Esophagus muscularis mucosa (tissue), 4 donors: ENCODE results near the gene CCR6. TPM values are rescaled to one million over a fixed set of nuclear protein-coding genes. Genes with fewer than 3 reads are reported as not detected.

Experiments used
- DNase-seq: peaks from one replicate; pipeline ENCODE4 v3.0.0-alpha.2; 2017; ENCODE audit errors: extremely low spot score
- H3K27ac ChIP-seq, 4 donors: fragments of 200-600 bp; sonication (generic); replicated peaks in 1 of 4; 1 replicate in 3 of 4; 2 replicates in 1 of 4; pipeline ENCODE4 v1.5.1; 2016 to 2019; ENCODE audit warnings: mild to moderate bottlenecking in 1 of 4
- H3K27me3 ChIP-seq, 4 donors: fragments of 200-600 bp; sonication (generic); one replicate each; pipeline versions ENCODE4 v1.5.1 to v1.6.0; 2016 to 2019
- H3K36me3 ChIP-seq, 4 donors: fragments of 200-600 bp; sonication (generic); one replicate each; pipeline ENCODE4 v1.5.1; 2016 to 2019
- H3K4me1 ChIP-seq, 4 donors: fragments of 200-600 bp; sonication (generic); one replicate each; pipeline ENCODE4 v1.5.1; 2016 to 2019
- H3K4me3 ChIP-seq, 4 donors: fragments of 200-600 bp; sonication (generic); 1 replicate in 2 of 4; 2 replicates in 2 of 4; pipeline ENCODE4 v1.5.1; 2016 to 2019; ENCODE audit warnings: mild to moderate bottlenecking in 4 of 4, moderate library complexity in 1 of 4
- H3K9me3 ChIP-seq, 4 donors: fragments of 200-600 bp; sonication (generic); 1 replicate in 3 of 4; 2 replicates in 1 of 4; pipeline ENCODE4 v1.5.1; 2016 to 2019
- CTCF ChIP-seq, 3 experiments: fragments of 200-600 bp in 2 of 3; fragments of 450-650 bp in 1 of 3; sonication (generic) in 2 of 3; IDR thresholded peaks; one replicate each; pipeline ENCODE4 v1.5.1; 2017 to 2019; ENCODE audit warnings: antibody characterized with exemption in 3 of 3, mild to moderate bottlenecking in 2 of 3, moderate library complexity in 1 of 3
- EP300 ChIP-seq: sonication (generic); formaldehyde crosslinking; IDR thresholded peaks from one replicate; pipeline ENCODE4 v1.6.1; 2017; ENCODE audit warnings: antibody characterized with exemption
- POLR2A ChIP-seq: fragments of 450-650 bp; IDR thresholded peaks from one replicate; pipeline ENCODE4 v1.6.1; 2017; ENCODE audit warnings: antibody characterized with exemption, moderate library complexity, mild to moderate bottlenecking, low read depth
- POLR2AphosphoS5 ChIP-seq, 2 donors: sonication (generic); formaldehyde crosslinking; IDR thresholded peaks; one replicate each; pipeline ENCODE4 v1.6.1; 2017; ENCODE audit warnings: antibody characterized with exemption in 2 of 2
- WGBS: methylation state at CpG from one replicate; pipeline ENCODE4 v1.1.5; 2018; 5-methylcytosine and 5-hydroxymethylcytosine counted together
- intact Hi-C: fragments of 100-400 bp; cut with DNase I; formaldehyde crosslinking; loops from one replicate; pipeline ENCODE4 v1.15.1; 2023
- total RNA-seq, 4 donors: library from RNA; depleted of rRNA; stranded (reverse); fragments of >200 nt; gene quantifications; one replicate each; pipeline versions ENCODE4 v1.1.0 to v1.2.1, GENCODE V29; 2016

The CCR6 gene
- total RNA-seq, 4 donors from 2014 or later: not detected

GRCh38 chr6:167137881-167138280 lies 15.0 kb downstream of the CCR6 start:
- Histone ChIP-seq H3K27me3 (peaks cover 0 to 1% (median 0%) of the 10 kb centered on the region in 4 donors), H3K27ac (no peak overlapping the region), H3K9me3 (no peaks in the 10 kb centered on the region), H3K4me1 (peaks cover 0 to 5% (median 3%) of the 10 kb centered on the region in 4 donors), H3K36me3 (no peaks in the 10 kb centered on the region), H3K4me3 (no peak overlapping the region)
- intact Hi-C loops: no loop called here
- TF ChIP-seq EP300: no peak
- no peak for TF ChIP-seq POLR2AphosphoS5 (IDR thresholded peaks at IDR 0.05)
- TF ChIP-seq POLR2A: no peak
- TF ChIP-seq CTCF (IDR thresholded peaks at IDR 0.05): no peak
- 67% methylated on average over 6 of the region's 6 CpGs for WGBS
- DNase-seq: no peak

GRCh38 chr6:167139761-167140160 lies 16.9 kb downstream of the CCR6 start:
- Histone ChIP-seq H3K27me3 (peaks cover 0 to 14% (median 0%) of the 10 kb centered on the region in 4 donors), H3K4me1 (peaks cover 0 to 5% (median 3%) of the 10 kb centered on the region in 4 donors), H3K27ac (no peak overlapping the region), H3K4me3 (no peak overlapping the region), H3K9me3 (no peaks in the 10 kb centered on the region), H3K36me3 (no peaks in the 10 kb centered on the region)
- intact Hi-C loops: loop anchor here (5.0 kb wide), 2 partner anchors 142 to 352 kb away; partner anchors contain the start of gene CEP43
- TF ChIP-seq EP300 (no peak), CTCF (IDR thresholded peaks at IDR 0.05) (no peak), POLR2A (no peak), POLR2AphosphoS5 (IDR thresholded peaks at IDR 0.05) (no peak)
- no peak for DNase-seq
- 94% methylated on average over 4 of the region's 4 CpGs for WGBS

- Histone ChIP-seq H3K27me3 (peaks cover 0 to 22% (median 2%) of the 10 kb centered on the region in 4 donors), H3K27ac (no peak overlapping the region), H3K36me3 (no peaks in the 10 kb centered on the region), H3K4me3 (no peak overlapping the region), H3K4me1 (peaks cover 0 to 5% (median 3%) of the 10 kb centered on the region in 4 donors), H3K9me3 (no peaks in the 10 kb centered on the region)
- 67% methylated on average over 9 of the region's 10 CpGs for WGBS
- intact Hi-C loops: loop anchor here (5.0 kb wide), 2 partner anchors 144 to 354 kb away; partner anchors contain the start of gene CEP43
- TF ChIP-seq POLR2A: no peak
- TF ChIP-seq EP300: no peak
- TF ChIP-seq POLR2AphosphoS5 (IDR thresholded peaks at IDR 0.05): no peak
- TF ChIP-seq CTCF (IDR thresholded peaks at IDR 0.05): no peak
- DNase-seq: no peak
These were observed 17.9 kb downstream of the CCR6 start for GRCh38 chr6:167140589-167141474.

GRCh38 chr6:167141667-167142432 lies 19.0 kb downstream of the CCR6 start:
- Histone ChIP-seq H3K4me3 (no peak overlapping the region), H3K27me3 (peaks cover 0 to 31% (median 2%) of the 10 kb centered on the region in 4 donors), H3K4me1 (peaks cover 0 to 5% (median 3%) of the 10 kb centered on the region in 4 donors), H3K9me3 (no peaks in the 10 kb centered on the region), H3K36me3 (no peaks in the 10 kb centered on the region), H3K27ac (no peak overlapping the region)
- no peak for DNase-seq
- 40% methylated on average over 18 of the region's 18 CpGs for whole genome bisulfite sequencing
- peak; percentile 68 to 85 (median 74) for TF ChIP-seq CTCF (IDR thresholded peaks at IDR 0.05)
- TF ChIP-seq EP300: no peak
- TF ChIP-seq POLR2AphosphoS5 (IDR thresholded peaks at IDR 0.05): no peak
- TF ChIP-seq POLR2A: no peak
- intact Hi-C loops: loop anchor here (5.0 kb wide), 2 partner anchors 145 to 355 kb away; partner anchors contain the start of gene CEP43
